DOHH2 (cell line): Measurements from ENCODE around the gene SHISA4.

Source experiments
- CTCF ChIP-seq: fragments of 200-600 bp; sonication (generic); IDR thresholded peaks from one replicate; pipeline ENCODE4 v1.5.1; 2014; ENCODE audit warnings: antibody characterized with exemption, mild to moderate bottlenecking, low read depth, low read length; ENCODE audit not compliant: poor library complexity, severe bottlenecking
- EZH2phosphoT487 ChIP-seq: fragments of 200-600 bp; sonication (generic); IDR thresholded peaks from 2 replicates; pipeline ENCODE4 v1.6.1; 2017; ENCODE audit warnings: borderline replicate concordance, mild to moderate bottlenecking, antibody characterized with exemption, low read length, moderate library complexity, mixed read lengths

- TF ChIP-seq CTCF: no peak
- TF ChIP-seq EZH2phosphoT487: no peak
Observed at GRCh38 chr1:201903135-201903534, 14.4 kb downstream of the SHISA4 start.
